Measurements from ENCODE around the gene MCU. TPM values are rescaled to one million over a fixed set of nuclear protein-coding genes. Genes with fewer than 3 reads are reported as not detected.

The MCU gene
- total RNA-seq, 1 experiment from 2014 or later = 19.2 TPM

DNA sequence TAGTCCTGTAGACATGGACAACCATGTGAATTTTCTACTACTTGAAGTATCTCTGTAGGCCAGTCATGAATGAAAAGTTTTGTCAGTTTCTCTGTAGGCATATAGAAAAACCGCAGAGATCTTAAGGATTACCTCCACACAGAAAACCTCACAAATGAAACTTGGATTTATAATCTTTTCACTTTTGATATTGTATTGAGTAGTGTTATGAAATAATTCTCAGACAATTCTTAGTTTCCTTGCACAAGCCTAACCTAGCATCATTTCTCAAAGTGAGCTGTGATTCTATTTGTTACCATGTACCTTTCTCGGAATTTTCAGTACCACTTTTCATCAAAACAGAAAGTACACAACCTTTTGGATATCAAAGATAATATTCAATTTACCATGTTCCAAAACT is 150.2 kb downstream of the MCU start:
- POLR2A ChIA-PET = no interaction called here
- no peak overlapping the region for H3K4me3 Mint-ChIP-seq (ENCODE audit: unreplicated experiment)

GRCh38 chr10:72846238-72846637 is 154.3 kb downstream of the MCU start:
- CTCF ChIA-PET = interaction anchor here (0.6 to 1.3 kb wide), 5 partner anchors 12 to 512 kb away, joined by 3 to 6 read pairs (median 3); no protein-coding TSS in a partner anchor
- POLR2A ChIA-PET = interaction anchor here (0.6 to 1.4 kb wide), 10 partner anchors 12 to 492 kb away, joined by 3 to 7 read pairs (median 4); partner anchors contain the start of gene MCU
- H3K27me3 Mint-ChIP-seq (ENCODE audit: insufficient read depth, unreplicated experiment) = no peaks in the 10 kb centered on the region
- H3K36me3 Mint-ChIP-seq (ENCODE audit: insufficient read depth, unreplicated experiment) = no peaks in the 10 kb centered on the region
- no peaks in the 10 kb centered on the region for H3K9me3 Mint-ChIP-seq (ENCODE audit: unreplicated experiment)
- H3K4me1 Mint-ChIP-seq (ENCODE audit: insufficient read depth, unreplicated experiment) = peaks cover 15% of the 10 kb centered on the region
- TF ChIP-seq, protein P1, sequence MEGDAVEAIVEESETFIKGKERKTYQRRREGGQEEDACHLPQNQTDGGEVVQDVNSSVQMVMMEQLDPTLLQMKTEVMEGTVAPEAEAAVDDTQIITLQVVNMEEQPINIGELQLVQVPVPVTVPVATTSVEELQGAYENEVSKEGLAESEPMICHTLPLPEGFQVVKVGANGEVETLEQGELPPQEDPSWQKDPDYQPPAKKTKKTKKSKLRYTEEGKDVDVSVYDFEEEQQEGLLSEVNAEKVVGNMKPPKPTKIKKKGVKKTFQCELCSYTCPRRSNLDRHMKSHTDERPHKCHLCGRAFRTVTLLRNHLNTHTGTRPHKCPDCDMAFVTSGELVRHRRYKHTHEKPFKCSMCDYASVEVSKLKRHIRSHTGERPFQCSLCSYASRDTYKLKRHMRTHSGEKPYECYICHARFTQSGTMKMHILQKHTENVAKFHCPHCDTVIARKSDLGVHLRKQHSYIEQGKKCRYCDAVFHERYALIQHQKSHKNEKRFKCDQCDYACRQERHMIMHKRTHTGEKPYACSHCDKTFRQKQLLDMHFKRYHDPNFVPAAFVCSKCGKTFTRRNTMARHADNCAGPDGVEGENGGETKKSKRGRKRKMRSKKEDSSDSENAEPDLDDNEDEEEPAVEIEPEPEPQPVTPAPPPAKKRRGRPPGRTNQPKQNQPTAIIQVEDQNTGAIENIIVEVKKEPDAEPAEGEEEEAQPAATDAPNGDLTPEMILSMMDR (IDR thresholded peaks at IDR 0.05; ENCODE audit: unreplicated experiment) = no peak
- peak overlapping the region; percentile 57 for H3K27ac Mint-ChIP-seq (ENCODE audit: low read depth, unreplicated experiment)
- H3K4me3 Mint-ChIP-seq (ENCODE audit: unreplicated experiment) = no peak overlapping the region
- BruUV-seq (replicated peaks) = no TSS peak
- peak; percentile 86 for DNase-seq (ENCODE audit: unreplicated experiment)
- intact Hi-C loops (cut with micrococcal nuclease) = no loop called here

More for the DNA sequence above, 150.2 kb downstream of the MCU start:
- intact Hi-C loops (cut with micrococcal nuclease) = no loop called here
- Mint-ChIP-seq H3K36me3 (ENCODE audit: insufficient read depth, unreplicated experiment) (no peaks in the 10 kb centered on the region), H3K27me3 (ENCODE audit: insufficient read depth, unreplicated experiment) (no peaks in the 10 kb centered on the region), H3K9me3 (ENCODE audit: unreplicated experiment) (no peaks in the 10 kb centered on the region), H3K27ac (ENCODE audit: low read depth, unreplicated experiment) (no peak overlapping the region), H3K4me1 (ENCODE audit: insufficient read depth, unreplicated experiment) (peaks cover 10% of the 10 kb centered on the region)
- TF ChIP-seq, protein P1 (IDR thresholded peaks at IDR 0.05; ENCODE audit: unreplicated experiment) = no peak
- BruUV-seq (replicated peaks) = no TSS peak
- DNase-seq (ENCODE audit: unreplicated experiment) = no peak
- CTCF ChIA-PET = interaction anchor here (0.7 to 1.1 kb wide), 3 partner anchors 147 to 934 kb away, joined by 3 to 9 read pairs (median 3); no protein-coding TSS in a partner anchor

DNA sequence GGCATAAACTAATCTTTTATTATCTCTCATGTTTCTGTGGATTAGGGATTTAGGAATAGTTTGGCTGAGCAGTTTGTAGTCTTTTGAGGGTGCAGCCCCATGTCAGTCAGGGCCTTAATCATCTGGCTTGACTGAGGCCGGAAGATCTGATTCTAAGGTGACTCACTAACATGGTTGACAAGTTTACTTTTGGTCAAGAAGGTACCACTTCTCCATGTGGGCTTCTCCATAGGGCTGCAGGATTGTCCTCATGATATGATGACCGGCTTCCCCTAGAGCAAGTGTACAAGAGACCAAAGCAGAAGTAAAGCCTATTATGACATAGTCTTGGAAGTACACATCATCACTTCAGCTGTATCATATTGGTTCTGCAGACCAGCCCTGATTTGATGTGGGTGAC is 155.7 kb downstream of the MCU start:
- Mint-ChIP-seq H3K27me3 (ENCODE audit: insufficient read depth, unreplicated experiment) (no peaks in the 10 kb centered on the region), H3K27ac (ENCODE audit: low read depth, unreplicated experiment) (peak overlapping the region; percentile 57), H3K9me3 (ENCODE audit: unreplicated experiment) (no peaks in the 10 kb centered on the region), H3K4me1 (ENCODE audit: insufficient read depth, unreplicated experiment) (peaks cover 15% of the 10 kb centered on the region), H3K36me3 (ENCODE audit: insufficient read depth, unreplicated experiment) (no peaks in the 10 kb centered on the region), H3K4me3 (ENCODE audit: unreplicated experiment) (no peak overlapping the region)
- TF ChIP-seq, protein P1 (IDR thresholded peaks at IDR 0.05; ENCODE audit: unreplicated experiment) = no peak
- peak; percentile 25 for DNase-seq (ENCODE audit: unreplicated experiment)
- intact Hi-C loops (cut with micrococcal nuclease) = no loop called here
- ChIA-PET CTCF (interaction anchor here (0.6 to 1.1 kb wide), 2 partner anchors 13 to 533 kb away, joined by 3 to 4 read pairs; no protein-coding TSS in a partner anchor), POLR2A (no interaction called here)
- BruUV-seq (replicated peaks) = no TSS peak

DNA sequence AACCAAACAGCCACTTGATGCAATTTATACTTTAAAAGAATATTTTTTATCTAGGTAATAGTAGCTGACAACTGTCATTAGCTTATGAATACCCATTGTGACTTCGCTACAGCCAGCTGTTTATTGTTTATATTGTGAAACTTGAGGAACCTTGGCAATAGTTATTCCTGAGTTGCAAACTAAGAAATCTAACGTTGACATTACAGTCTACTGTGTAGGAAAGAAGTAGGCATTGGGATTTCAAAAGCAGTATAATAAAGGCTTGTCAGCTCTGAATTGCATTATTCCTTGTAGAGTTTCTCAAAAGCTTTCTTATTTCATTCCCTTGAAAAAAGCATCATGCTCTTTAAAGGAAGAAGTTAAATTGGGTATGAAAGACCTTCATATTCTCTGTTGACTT is 158.9 kb downstream of the MCU start:
- Mint-ChIP-seq H3K9me3 (ENCODE audit: unreplicated experiment) (no peaks in the 10 kb centered on the region), H3K4me1 (ENCODE audit: insufficient read depth, unreplicated experiment) (peaks cover 15% of the 10 kb centered on the region), H3K27ac (ENCODE audit: low read depth, unreplicated experiment) (no peak overlapping the region), H3K4me3 (ENCODE audit: unreplicated experiment) (no peak overlapping the region), H3K27me3 (ENCODE audit: insufficient read depth, unreplicated experiment) (no peaks in the 10 kb centered on the region), H3K36me3 (ENCODE audit: insufficient read depth, unreplicated experiment) (no peaks in the 10 kb centered on the region)
- ChIA-PET CTCF (interaction anchor here (0.6 to 0.7 kb wide), 3 partner anchors 204 to 267 kb away, joined by 3 read pairs; no protein-coding TSS in a partner anchor), POLR2A (interaction anchor here (0.6 kb wide), 1 partner anchor 497 kb away, joined by 3 read pairs; no protein-coding TSS in a partner anchor)
- TF ChIP-seq, protein P1 (IDR thresholded peaks at IDR 0.05; ENCODE audit: unreplicated experiment) = no peak
- DNase-seq (ENCODE audit: unreplicated experiment) = no peak
- BruUV-seq (replicated peaks) = no TSS peak
- intact Hi-C loops (cut with micrococcal nuclease) = no loop called here

All from MCF 10A (cell line).